ENCODE data around the gene TMEM131.

Gene TMEM131

GRCh38 chr2:97752342-97753334, 243.1 kb downstream of the TMEM131 start:
- no peak for DNase-seq

DNA sequence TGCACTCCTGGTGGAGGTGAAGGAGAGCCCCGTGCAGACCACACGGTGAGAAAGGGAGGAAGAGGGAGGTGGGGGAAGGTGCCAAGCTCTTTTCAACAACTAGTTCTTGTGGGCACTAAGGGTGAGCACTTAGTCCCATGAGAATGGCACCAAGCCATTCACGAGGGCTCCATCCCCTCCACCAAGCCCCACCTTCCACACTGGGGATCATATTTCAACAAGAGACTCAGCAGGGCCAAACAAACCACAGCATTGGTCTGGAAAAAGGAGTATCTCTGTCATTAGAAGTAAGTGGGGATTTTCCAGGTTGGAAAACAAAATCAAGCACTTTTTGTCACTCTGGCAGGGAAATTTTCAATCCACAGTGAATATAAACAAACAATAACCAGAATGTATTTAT, 244.0 kb downstream of the TMEM131 start:
- peak; percentile 37 for DNase-seq

GRCh38 chr2:97750017-97750416, 245.7 kb downstream of the TMEM131 start:
- DNase-seq: no peak

GRCh38 chr2:97749581-97749980, 246.2 kb downstream of the TMEM131 start:
- no peak for DNase-seq

- DNase-seq: no peak
These were observed 248.0 kb downstream of the TMEM131 start for GRCh38 chr2:97747716-97748115.

GRCh38 chr2:97747285-97747684, 248.5 kb downstream of the TMEM131 start:
- no peak for DNase-seq

DNA sequence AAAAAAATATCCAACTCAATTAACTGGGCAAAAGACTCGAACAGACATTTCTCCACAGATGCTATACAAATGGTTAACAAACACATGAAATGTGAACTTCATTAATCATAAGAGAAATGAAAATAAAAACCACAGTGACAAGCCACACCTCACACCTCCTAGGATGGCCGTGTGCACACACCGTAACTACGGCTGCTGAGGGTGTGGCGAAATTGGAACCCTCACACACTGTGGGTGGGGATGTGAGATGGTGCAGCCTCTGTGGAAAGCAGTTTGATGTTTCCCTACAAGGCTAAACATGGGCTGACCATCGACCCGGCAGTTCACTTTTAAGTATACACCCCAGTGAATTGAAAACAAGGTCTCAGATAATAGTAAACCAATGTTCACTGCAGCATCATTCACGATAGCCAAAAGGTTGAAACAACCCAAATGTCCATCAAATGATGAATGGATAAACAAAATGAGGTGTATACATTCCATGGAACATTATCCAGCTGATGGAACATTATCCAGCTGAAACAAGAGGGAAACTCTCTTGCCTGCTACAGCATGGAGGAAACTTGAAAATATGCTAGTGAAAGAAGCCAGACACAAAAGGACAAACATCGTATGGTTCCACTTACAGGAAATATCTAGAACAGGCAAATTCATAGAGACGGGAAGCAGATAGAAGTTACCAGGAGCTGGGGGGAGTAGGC, 250.1 kb downstream of the TMEM131 start:
- DNase-seq: no peak

DNA sequence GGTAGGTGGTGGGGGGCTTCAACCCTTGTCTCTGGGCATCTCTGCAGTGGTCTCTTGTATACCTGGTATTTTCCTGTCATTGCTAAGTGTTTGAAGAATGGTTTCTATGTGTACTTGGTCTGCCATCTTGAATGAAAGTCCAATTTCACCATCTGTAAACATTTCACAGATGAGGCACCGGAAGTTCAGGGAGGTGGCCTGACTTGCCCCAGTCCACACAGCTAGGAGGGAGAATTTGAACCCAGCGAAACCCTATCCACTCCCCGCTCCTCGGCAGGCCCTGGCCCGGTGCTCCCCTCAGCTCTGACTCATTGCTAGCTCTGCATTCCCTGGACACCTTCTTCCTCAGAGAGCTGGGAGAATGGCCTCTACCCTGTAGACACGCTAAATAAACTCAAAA, 251.8 kb downstream of the TMEM131 start:
- no peak for DNase-seq

GRCh38 chr2:97742381-97742847, 253.3 kb downstream of the TMEM131 start:
- no peak for DNase-seq

DNA sequence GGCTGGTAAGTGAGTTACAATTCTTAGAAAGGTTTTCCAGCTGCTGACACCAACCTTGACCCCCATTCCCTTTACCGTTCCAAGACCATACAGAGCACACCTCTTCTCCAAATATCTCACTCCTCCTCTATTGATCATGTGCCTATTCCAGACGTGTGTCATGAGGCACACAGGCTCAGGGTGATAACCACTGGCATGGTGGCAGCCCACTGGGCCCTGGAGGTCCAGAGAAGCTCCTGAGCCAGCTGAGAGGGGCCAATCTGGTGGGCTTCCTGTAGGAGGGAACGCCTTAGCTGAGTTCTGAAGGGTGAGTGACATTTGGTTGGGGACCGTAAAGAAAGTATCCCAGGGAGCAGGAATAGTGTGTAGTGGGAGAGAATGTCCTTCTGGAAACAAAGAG, 254.1 kb downstream of the TMEM131 start:
- no peak for DNase-seq

DNA sequence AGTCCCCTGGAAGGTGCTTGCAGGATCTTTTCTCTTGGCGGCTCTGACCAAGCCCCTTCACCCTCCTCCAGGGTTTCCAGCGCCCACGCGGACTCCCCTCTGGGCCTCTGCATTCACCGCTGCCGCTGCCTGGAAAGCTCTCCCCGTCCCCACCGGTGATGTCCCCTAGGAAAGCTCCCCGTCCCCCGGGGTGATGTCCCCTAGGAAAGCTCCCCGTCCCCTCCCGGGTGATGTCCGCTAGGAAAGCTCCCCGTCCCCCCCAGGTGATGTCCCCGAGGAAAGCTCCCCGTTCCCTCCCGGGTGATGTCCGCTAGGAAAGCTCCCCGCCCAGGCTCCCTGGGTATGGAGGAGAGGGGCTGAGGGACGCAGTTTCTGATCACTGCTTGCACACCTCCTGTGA, 254.5 kb downstream of the TMEM131 start:
- no peak for DNase-seq

- DNase-seq: peak; percentile 88
These were observed 255.1 kb downstream of the TMEM131 start for GRCh38 chr2:97740590-97741182.

DNA sequence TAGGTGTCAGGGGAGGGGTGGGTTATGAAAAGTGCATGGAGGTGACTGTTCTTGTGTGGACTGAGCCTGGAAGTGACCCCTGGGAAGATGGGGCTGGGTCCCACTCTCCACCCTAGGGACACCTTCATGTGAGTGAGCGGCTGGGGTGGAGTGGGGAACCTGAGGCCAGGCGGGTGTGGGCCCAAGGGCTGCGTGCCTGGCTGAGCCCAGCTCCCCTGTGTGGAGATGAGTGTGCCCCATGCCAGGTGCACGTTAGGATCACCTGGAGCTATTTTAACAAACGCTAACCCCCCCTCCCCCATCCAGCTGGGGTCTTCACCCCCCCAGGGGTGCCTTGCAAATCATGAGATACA, 255.9 kb downstream of the TMEM131 start:
- no peak for DNase-seq

GRCh38 chr2:97739020-97739892, 256.5 kb downstream of the TMEM131 start:
- DNase-seq: no peak

GRCh38 chr2:97738179-97739019, 257.3 kb downstream of the TMEM131 start:
- no peak for DNase-seq

- no peak for DNase-seq
These were observed 258.1 kb downstream of the TMEM131 start for GRCh38 chr2:97737421-97738178.

DNA sequence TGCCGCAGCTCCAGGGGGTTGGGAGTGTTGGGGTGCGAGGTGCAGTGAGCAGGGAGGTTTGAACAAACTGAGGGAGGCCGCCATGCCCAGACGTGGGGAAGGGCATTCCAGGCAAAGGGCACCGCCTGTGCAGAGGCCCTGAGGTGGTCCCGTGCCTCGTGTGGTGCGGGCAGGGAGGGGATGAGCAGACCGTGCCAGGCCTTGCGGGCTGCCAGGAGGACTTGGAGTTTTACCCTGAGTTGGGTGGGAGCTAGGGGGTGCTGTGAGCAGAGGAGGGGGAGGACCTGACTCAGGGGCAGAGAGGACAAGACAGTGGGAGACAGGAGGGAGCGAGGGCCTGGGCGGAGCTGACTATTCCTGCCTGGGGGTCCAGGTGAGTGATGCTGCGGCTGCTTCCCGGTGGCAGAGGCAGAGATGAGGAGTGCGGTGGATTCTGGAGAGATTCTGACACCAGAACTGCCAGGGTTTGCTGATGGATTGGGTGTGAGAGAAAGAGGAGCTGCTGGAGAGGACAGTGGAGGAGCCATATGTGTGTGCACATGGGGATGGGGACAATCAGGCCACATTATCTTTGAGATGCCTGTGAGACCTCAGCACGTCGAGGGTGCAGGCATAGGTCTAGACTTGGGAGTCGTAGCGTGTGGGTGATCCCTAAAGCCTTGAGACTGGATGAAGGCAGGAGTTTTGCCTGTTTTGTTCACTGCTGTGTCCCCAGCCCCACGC, 259.0 kb downstream of the TMEM131 start:
- DNase-seq: no peak

- no peak for DNase-seq
These were observed 259.6 kb downstream of the TMEM131 start for GRCh38 chr2:97736185-97736584.

DNA sequence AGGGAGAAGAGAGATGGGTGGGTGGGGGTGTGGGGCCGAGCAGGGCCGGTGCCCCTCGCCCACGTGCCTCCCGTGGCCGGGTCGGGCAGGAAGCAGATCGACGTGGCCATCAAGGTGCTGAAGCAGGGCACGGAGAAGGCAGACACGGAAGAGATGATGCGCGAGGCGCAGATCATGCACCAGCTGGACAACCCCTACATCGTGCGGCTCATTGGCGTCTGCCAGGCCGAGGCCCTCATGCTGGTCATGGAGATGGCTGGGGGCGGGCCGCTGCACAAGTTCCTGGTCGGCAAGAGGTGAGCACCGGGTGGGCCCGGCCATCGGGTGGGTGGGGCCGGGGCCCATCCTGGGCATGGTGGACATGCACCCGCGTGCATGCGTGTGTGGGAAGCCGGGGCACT, 260.6 kb downstream of the TMEM131 start:
- no peak for DNase-seq

Data from DMS53 (cell line).